ENCODE measurements around the gene HDAC1.

The HDAC1 gene

GRCh38 chr1:32339363-32339978 lies 47.6 kb downstream of the HDAC1 start:
- TF ChIP-seq ZNF274 (IDR thresholded peaks at IDR 0.05; ENCODE audit: low read depth, low read length) = no peak
- H3K4me3 ChIP-seq (ENCODE audit: low read length) = no peak overlapping the region

- TF ChIP-seq ZNF274 (IDR thresholded peaks at IDR 0.05; ENCODE audit: low read depth, low read length) = no peak
Observed at GRCh38 chr1:32341186-32341757, 49.4 kb downstream of the HDAC1 start.

GRCh38 chr1:32341971-32342370 lies 50.1 kb downstream of the HDAC1 start:
- TF ChIP-seq ZNF274 (IDR thresholded peaks at IDR 0.05; ENCODE audit: low read depth, low read length) = no peak
- no peak overlapping the region for H3K4me3 ChIP-seq (ENCODE audit: low read length)

More at GRCh38 chr1:32341186-32341757, 49.4 kb downstream of the HDAC1 start:
- H3K4me3 ChIP-seq (ENCODE audit: low read length) = no peak overlapping the region

- H3K4me3 ChIP-seq (ENCODE audit: low read length) = no peak overlapping the region
- TF ChIP-seq ZNF274 (IDR thresholded peaks at IDR 0.05; ENCODE audit: low read depth, low read length) = no peak
Observed at GRCh38 chr1:32342704-32343103, 50.8 kb downstream of the HDAC1 start.

- TF ChIP-seq ZNF274 (IDR thresholded peaks at IDR 0.05; ENCODE audit: low read depth, low read length) = no peak
- no peak overlapping the region for H3K4me3 ChIP-seq (ENCODE audit: low read length)
Observed at GRCh38 chr1:32345289-32345827, 53.5 kb downstream of the HDAC1 start.

GRCh38 chr1:32346532-32347157 lies 54.8 kb downstream of the HDAC1 start:
- TF ChIP-seq ZNF274 (IDR thresholded peaks at IDR 0.05; ENCODE audit: low read depth, low read length) = no peak

GRCh38 chr1:32349211-32349708 lies 57.4 kb downstream of the HDAC1 start:
- no peak overlapping the region for H3K4me3 ChIP-seq (ENCODE audit: low read length)
- no peak for TF ChIP-seq ZNF274 (IDR thresholded peaks at IDR 0.05; ENCODE audit: low read depth, low read length)

More at GRCh38 chr1:32346532-32347157, 54.8 kb downstream of the HDAC1 start:
- H3K4me3 ChIP-seq (ENCODE audit: low read length) = no peak overlapping the region

GRCh38 chr1:32350785-32351398 lies 59.0 kb downstream of the HDAC1 start:
- TF ChIP-seq ZNF274 (IDR thresholded peaks at IDR 0.05; ENCODE audit: low read depth, low read length) = no peak
- peak overlapping the region; percentile 63 for H3K4me3 ChIP-seq (ENCODE audit: low read length)

GRCh38 chr1:32351399-32352238 lies 59.7 kb downstream of the HDAC1 start:
- H3K4me3 ChIP-seq (ENCODE audit: low read length) = peak overlapping the region; percentile 65
- TF ChIP-seq ZNF274 (IDR thresholded peaks at IDR 0.05; ENCODE audit: low read depth, low read length) = no peak

- no peak for TF ChIP-seq ZNF274 (IDR thresholded peaks at IDR 0.05; ENCODE audit: low read depth, low read length)
- H3K4me3 ChIP-seq (ENCODE audit: low read length) = peak overlapping the region; percentile 65; the same call in 1 of the 2 replicates
Observed at GRCh38 chr1:32352239-32352745, 60.4 kb downstream of the HDAC1 start.

GRCh38 chr1:32352831-32353383 lies 61.0 kb downstream of the HDAC1 start:
- no peak for TF ChIP-seq ZNF274 (IDR thresholded peaks at IDR 0.05; ENCODE audit: low read depth, low read length)
- H3K4me3 ChIP-seq (ENCODE audit: low read length) = no peak overlapping the region

- TF ChIP-seq ZNF274 (IDR thresholded peaks at IDR 0.05; ENCODE audit: low read depth, low read length) = no peak
- no peak overlapping the region for H3K4me3 ChIP-seq (ENCODE audit: low read length)
Observed at GRCh38 chr1:32353431-32353830, 61.5 kb downstream of the HDAC1 start.
